Retinal pigment epithelial cell (primary cell): ENCODE data around the gene MTOR.

ENCODE experiments used
- DNase-seq: peaks from one replicate; pipeline ENCODE4 v3.0.0-alpha.2; 2010; ENCODE audit warnings: low read depth
- H3K4me3 ChIP-seq: 2 replicates; pipeline ENCODE4 v1.5.1; 2011; ENCODE audit warnings: mild to moderate bottlenecking, low read length, control low read depth, moderate library complexity
- CTCF ChIP-seq: conservative IDR thresholded peaks from 2 replicates; pipeline ENCODE4 v1.5.1; 2011; ENCODE audit warnings: low read depth, low read length, control low read depth, inconsistent platforms

The MTOR gene

GRCh38 chr1:11129649-11130390 is 132.5 kb downstream of the MTOR start:
- no peak for TF ChIP-seq CTCF
- no peak for DNase-seq
- no peak overlapping the region for H3K4me3 ChIP-seq

- TF ChIP-seq CTCF: no peak
- H3K4me3 ChIP-seq: no peak overlapping the region
- no peak for DNase-seq
These were observed 135.8 kb downstream of the MTOR start for GRCh38 chr1:11126569-11126968.

- TF ChIP-seq CTCF: no peak
- H3K4me3 ChIP-seq: no peak overlapping the region
These were observed 136.4 kb downstream of the MTOR start for GRCh38 chr1:11125931-11126330.

GRCh38 chr1:11124965-11125364 is 137.4 kb downstream of the MTOR start:
- DNase-seq: no peak
- no peak overlapping the region for H3K4me3 ChIP-seq
- TF ChIP-seq CTCF: no peak

More at GRCh38 chr1:11125931-11126330, 136.4 kb downstream of the MTOR start:
- no peak for DNase-seq

GRCh38 chr1:11116318-11116717 is 146.0 kb downstream of the MTOR start:
- DNase-seq: no peak
- TF ChIP-seq CTCF: no peak
- H3K4me3 ChIP-seq: no peak overlapping the region

GRCh38 chr1:11114966-11115365 is 147.4 kb downstream of the MTOR start:
- no peak for DNase-seq
- TF ChIP-seq CTCF: no peak
- H3K4me3 ChIP-seq: no peak overlapping the region

- no peak for DNase-seq
- no peak overlapping the region for H3K4me3 ChIP-seq
- TF ChIP-seq CTCF: no peak
These were observed 153.1 kb downstream of the MTOR start for GRCh38 chr1:11109047-11109760.
